K562 (cell line): ENCODE data around the gene TMTC2. TPM values are rescaled to one million over a fixed set of nuclear protein-coding genes. Genes with fewer than 3 reads are reported as not detected.

Experiments
- ATAC-seq: fragments of 200-7000 bp; cut with Tn5 transposase; 3 replicates; pipeline ENCODE4 v1.9.1; 2020; ENCODE audit warnings: moderate library complexity
- BruUV-seq: library from RNA; stranded (reverse); fragments of 400-500 nt; replicated peaks from 2 replicates; lab custom pipeline; 2021; lab: Mats Ljungman, UMichigan
- CTCF ChIA-PET: fragments of 300-600 bp; formaldehyde crosslinking; extraction: SDS; loops from one replicate; lab custom pipeline; 2021; ENCODE audit warnings: low intra/inter-chr PET ratio; lab: Yijun Ruan, JAX
- POLR2A ChIA-PET: fragments of 300-600, 350-650 bp; sonication (Branson Sonifier 250); formaldehyde crosslinking; extraction: SDS; loops from one replicate; lab custom pipeline; 2021; ENCODE audit warnings: antibody characterized with exemption, inconsistent platforms; lab: Yijun Ruan, JAX
- DNase-seq, 4 experiments: peaks; one replicate each; pipeline versions ENCODE4 v3.0.0 to v3.0.0-alpha.2; 2011 to 2018; ENCODE audit warnings: low spot score in 3 of 4, mixed read lengths in 3 of 4; ENCODE audit errors: extremely low read depth in 1 of 4
- FAIRE-seq: peaks from 2 replicates; lab custom pipeline; 2011; peaks lifted over from hg19 to GRCh38; lab: Jason Lieb, UNC
- H2AFZ ChIP-seq: 2 replicates; pipeline ENCODE4 v1.6.0; 2011; ENCODE audit warnings: low read depth, low read length, control low read depth, inconsistent platforms
- H3K27ac ChIP-seq: fragments of 200-600 bp; 3 replicates; pipeline ENCODE4 v1.8.0; 2011; ENCODE audit warnings: low read depth, mild to moderate bottlenecking, control low read depth, inconsistent platforms, low read length, moderate library complexity, mixed read lengths; ENCODE audit errors: extremely low read depth
- H3K27me3 ChIP-seq, 2 experiments: fragments of 300-600 bp in 1 of 2; 2 replicates in 1 of 2; 3 replicates in 1 of 2; pipeline versions ENCODE4 v1.6.0 to v1.8.0; 2011; ENCODE audit warnings: inconsistent platforms in 2 of 2, low read length in 2 of 2, mild to moderate bottlenecking in 1 of 2, mixed read lengths in 1 of 2, moderate library complexity in 1 of 2; ENCODE audit not compliant: control insufficient read depth in 2 of 2, insufficient read depth in 2 of 2
- H3K36me3 ChIP-seq: fragments of 300-600 bp; 3 replicates; pipeline ENCODE4 v1.8.0; 2011; ENCODE audit warnings: mild to moderate bottlenecking, low read length, inconsistent platforms; ENCODE audit not compliant: control insufficient read depth, insufficient read depth
- H3K4me1 ChIP-seq, 2 experiments: fragments of 200-600 bp in 1 of 2; replicated peaks in 1 of 2; 2 replicates in 1 of 2; 3 replicates in 1 of 2; pipeline versions ENCODE4 v1.5.1 to v1.8.0; 2011; ENCODE audit warnings: inconsistent platforms in 2 of 2, low read length in 2 of 2, mild to moderate bottlenecking in 1 of 2, mixed read lengths in 1 of 2, moderate library complexity in 1 of 2; ENCODE audit not compliant: control insufficient read depth in 2 of 2, insufficient read depth in 2 of 2
- H3K4me2 ChIP-seq: 2 replicates; pipeline ENCODE4 v1.6.1; 2011; ENCODE audit warnings: low read length, control low read depth, inconsistent platforms, mixed read lengths; ENCODE audit not compliant: insufficient read depth
- H3K4me3 ChIP-seq: fragments of 200-600 bp; sonication (generic), shearing (Covaris generic); 2 replicates; pipeline ENCODE4 v1.5.1; 2016; ENCODE audit warnings: control low read depth, inconsistent platforms
- H3K79me2 ChIP-seq: fragments of 200-600 bp; 3 replicates; pipeline ENCODE4 v1.8.0; 2011; ENCODE audit warnings: low read length, inconsistent platforms; ENCODE audit not compliant: control insufficient read depth, insufficient read depth
- H3K9ac ChIP-seq, 2 experiments: 2 replicates each; pipeline versions ENCODE4 v1.6.0 to v1.6.1; 2011; ENCODE audit warnings: low read depth in 2 of 2, low read length in 2 of 2, control low read depth in 1 of 2, inconsistent platforms in 1 of 2, mild to moderate bottlenecking in 1 of 2, mixed read lengths in 1 of 2; ENCODE audit not compliant: insufficient read depth in 1 of 2
- H3K9me1 ChIP-seq: one replicate; pipeline ENCODE4 v1.6.0; 2011; ENCODE audit warnings: inconsistent platforms, mild to moderate bottlenecking, low read length, moderate library complexity; ENCODE audit not compliant: control insufficient read depth, insufficient read depth
- H3K9me3 ChIP-seq: replicated peaks from 2 replicates; pipeline ENCODE4 v1.5.1; 2011; ENCODE audit warnings: low read depth, low read length, inconsistent platforms; ENCODE audit not compliant: control insufficient read depth, insufficient read depth
- H4K20me1 ChIP-seq: replicated peaks from 2 replicates; pipeline ENCODE4 v1.6.1; 2011; ENCODE audit warnings: low read length, inconsistent platforms, mixed read lengths; ENCODE audit not compliant: control insufficient read depth, insufficient read depth
- ELF4 ChIP-seq: fragments of 450-650 bp; formaldehyde crosslinking; IDR thresholded peaks from 2 replicates; pipeline ENCODE4 v1.4.0; 2022; ENCODE audit warnings: missing genetic modification characterization
- HMG20A ChIP-seq: fragments of 450-650 bp; formaldehyde crosslinking; conservative IDR thresholded peaks from 2 replicates; pipeline ENCODE4 v1.4.0; 2020; ENCODE audit warnings: mild to moderate bottlenecking, mixed read lengths
- JUND ChIP-seq, 2 experiments: IDR thresholded peaks; 2 replicates in 1 of 2; 3 replicates in 1 of 2; pipeline ENCODE4 v1.6.1; 2011; ENCODE audit warnings: borderline replicate concordance in 2 of 2, low read depth in 2 of 2, low read length in 2 of 2, improper control_type of control experiment in 1 of 2, missing biosample characterization in 1 of 2, missing genetic modification characterization in 1 of 2, missing genetic modification reagents in 1 of 2
- KDM5B ChIP-seq: fragments of 200-600 bp; sonication (generic); IDR thresholded peaks from 2 replicates; pipeline ENCODE4 v1.6.1; 2012; ENCODE audit warnings: low read depth, mild to moderate bottlenecking, moderate library complexity, low read length, control low read depth, inconsistent platforms; ENCODE audit not compliant: insufficient replicate concordance
- KLF1 ChIP-seq: fragments of 450-650 bp; IDR thresholded peaks from 2 replicates; pipeline ENCODE4 v1.6.1; 2016; ENCODE audit warnings: missing genetic modification characterization, missing compliant biosample characterization
- PYGO2 ChIP-seq: fragments of 450-650 bp; IDR thresholded peaks from 2 replicates; pipeline ENCODE4 v1.6.1; 2016; ENCODE audit warnings: mild to moderate bottlenecking, missing genetic modification characterization, moderate library complexity, missing compliant biosample characterization
- RBM34 ChIP-seq: fragments of 200-400 bp; formaldehyde crosslinking; IDR thresholded peaks from 2 replicates; pipeline ENCODE4 v1.6.1; 2018; ENCODE audit warnings: low read length, borderline replicate concordance; ENCODE audit not compliant: insufficient read depth
- ZNF212 ChIP-seq: fragments of 450-650 bp; formaldehyde crosslinking; IDR thresholded peaks from 2 replicates; pipeline ENCODE4 v1.4.0; 2020; ENCODE audit warnings: mild to moderate bottlenecking
- ZNF695 ChIP-seq: fragments of 450-650 bp; formaldehyde crosslinking; IDR thresholded peaks from 2 replicates; pipeline ENCODE4 v1.4.0; 2020; ENCODE audit warnings: mild to moderate bottlenecking, moderate library complexity
- ZNF75A ChIP-seq: fragments of 450-650 bp; formaldehyde crosslinking; IDR thresholded peaks from 2 replicates; pipeline ENCODE4 v1.4.0; 2020; ENCODE audit warnings: mild to moderate bottlenecking
- WGBS: fragments of 100-300 bp; shearing (Covaris generic); methylation state at CpG from one replicate; pipeline ENCODE4 v1.1.6; 2016; ENCODE audit warnings: low coverage, mixed read lengths; ENCODE audit not compliant: insufficient coverage; ENCODE audit errors: missing lambda C conversion rate; 5-methylcytosine and 5-hydroxymethylcytosine counted together
- in situ Hi-C: fragments of 300-500 bp; cut with MboI; formaldehyde crosslinking; loops from 4 replicates; pipeline ENCODE4 v1.15.0; 2018; ENCODE audit warnings: inconsistent platforms, mixed read lengths
- intact Hi-C: fragments of 100-400 bp; cut with micrococcal nuclease; formaldehyde crosslinking; loops from 2 replicates; pipeline ENCODE4 v1.14.2; 2022
- polyA plus RNA-seq, 8 experiments: library from polyadenylated mRNA; depleted of rRNA in 4 of 8; stranded (reverse) in 5 of 8; unstranded in 3 of 8; fragments of >200 nt; fragmentation: Nextera tagmentation in 2 of 8; fragmentation: Illumina TruSeq in 1 of 8; extraction: Ambion mirVana in 2 of 8; extraction: Trizol in 1 of 8; gene quantifications; 2 replicates each; pipeline versions ENCODE4 v1.2.1 to v1.2.3, GENCODE V29; 2011 to 2014; ENCODE audit warnings: inconsistent platforms in 1 of 8, missing spikeins in 1 of 8
- total RNA-seq, 7 experiments: library from RNA; depleted of rRNA in 6 of 7; stranded (reverse); fragments of >200 nt in 6 of 7; fragmentation: Illumina TruSeq in 2 of 7; extraction: Trizol in 2 of 7; gene quantifications; 2 replicates each; pipeline versions ENCODE4 v1.2.1 to v1.2.3, GENCODE V29; 2011 to 2021; ENCODE audit warnings: low replicate concordance in 1 of 7
- TF ChIP-seq, protein P1 (sequence below), 2 experiments: IDR thresholded peaks in 1 of 2; conservative IDR thresholded peaks in 1 of 2; 2 replicates each; pipeline ENCODE4 v1.6.1; 2016; ENCODE audit warnings: low read depth in 2 of 2, mild to moderate bottlenecking in 1 of 2, missing compliant biosample characterization in 1 of 2, missing genetic modification characterization in 1 of 2, moderate library complexity in 1 of 2

Gene TMTC2
- total and polyA plus RNA-seq, 9 of the 15 experiments (the other 6 are each of a cell fraction or from before 2014, with no cell fraction given): 0.29 to 1.1 (median 0.55) TPM

DNA sequence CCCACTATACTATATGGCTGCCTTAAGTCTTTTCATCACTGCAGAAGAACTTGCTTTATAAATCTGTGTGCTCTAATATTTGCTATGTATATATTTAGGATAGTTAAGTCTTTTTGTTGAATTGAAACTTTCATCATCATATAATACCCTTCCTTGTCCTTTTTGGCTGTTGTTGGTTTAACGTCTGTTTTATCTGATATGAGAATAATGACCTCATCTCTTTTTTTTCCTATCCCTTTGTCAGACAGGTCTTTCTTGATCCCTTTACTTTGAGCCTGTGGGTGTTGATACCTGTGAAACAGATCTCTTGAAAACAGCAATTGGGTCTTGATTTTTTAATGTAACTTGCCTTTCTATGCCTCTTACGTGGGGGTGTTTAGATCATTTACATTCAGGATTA, 316.3 kb downstream of the TMTC2 start:
- Histone ChIP-seq H3K9ac (no peak overlapping the region), H3K36me3 (no peaks in the 10 kb centered on the region), H3K4me3 (no peak overlapping the region), H3K27me3 (no peaks in the 10 kb centered on the region), H3K9me1 (no peaks in the 10 kb centered on the region), H2AFZ (no peak overlapping the region), H3K79me2 (no peaks in the 10 kb centered on the region), H3K4me2 (no peak overlapping the region), H3K9me3 (peaks cover 3% of the 10 kb centered on the region; the same call in 1 of the 2 replicates), H3K4me1 (no peaks in the 10 kb centered on the region; a peak in 1 of 5 replicates), H4K20me1 (no peaks in the 10 kb centered on the region), H3K27ac (no peak overlapping the region)
- ATAC-seq: no peak
- in situ Hi-C loops (loop anchor here (25.0 kb wide), 1 partner anchor 1109 kb away; no protein-coding TSS in a partner anchor), intact Hi-C loops (no loop called here)
- TF ChIP-seq RBM34: no peak
- no peak for DNase-seq
- 21% methylated on average over 2 of the region's 2 CpGs for WGBS
- no peak for FAIRE-seq
- BruUV-seq: no TSS peak
- ChIA-PET POLR2A (no interaction called here), CTCF (no interaction called here)

DNA sequence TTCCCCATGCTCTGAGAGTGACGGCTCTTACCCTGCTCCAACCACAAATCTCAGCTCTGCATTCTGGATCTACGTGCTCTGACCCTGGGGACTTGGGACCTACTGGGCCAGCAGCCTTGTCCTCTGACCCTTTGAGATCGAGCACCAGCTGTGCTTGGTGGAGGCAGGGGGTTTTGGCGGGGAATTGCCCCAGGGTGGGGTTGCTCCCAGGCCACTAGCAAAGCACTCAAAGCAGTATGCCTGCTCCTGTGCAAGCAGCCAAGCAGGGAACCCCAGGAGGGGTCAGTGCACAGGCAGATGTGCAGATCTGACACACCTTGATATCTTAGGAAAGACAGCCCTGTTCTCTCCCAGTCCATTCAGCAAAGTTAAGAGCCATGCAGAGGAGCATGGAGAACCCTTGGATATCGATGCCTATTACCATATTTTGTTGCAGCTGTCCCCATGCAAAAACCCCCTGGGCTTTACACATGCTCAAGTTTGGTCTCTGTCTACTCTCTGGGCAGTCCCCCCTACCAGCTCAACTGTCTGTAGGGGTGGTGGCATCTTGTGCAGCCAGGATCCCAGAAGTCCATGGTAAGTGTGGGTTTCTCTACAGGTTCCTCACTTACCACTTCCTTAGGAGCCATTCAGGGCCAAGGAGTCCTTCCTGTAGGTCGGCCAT, 319.0 kb downstream of the TMTC2 start:
- H3K27ac ChIP-seq: no peak overlapping the region
- WGBS: 56% methylated on average over 6 of the region's 6 CpGs
- H3K9ac ChIP-seq: no peak overlapping the region
- no peak overlapping the region for H3K4me3 ChIP-seq
- no TSS peak for BruUV-seq
- POLR2A ChIA-PET: no interaction called here
- ATAC-seq (no peak), DNase-seq (no peak), FAIRE-seq (no peak)
- H3K9me1 ChIP-seq: no peaks in the 10 kb centered on the region
- intact Hi-C loops (loop anchor here (2.0 kb wide), 2 partner anchors 319 to 383 kb away; partner anchors contain the start of gene TMTC2), in situ Hi-C loops (loop anchor here (25.0 kb wide), 1 partner anchor 1107 kb away; no protein-coding TSS in a partner anchor)
- CTCF ChIA-PET: no interaction called here
- no peaks in the 10 kb centered on the region for H3K27me3 ChIP-seq
- H3K4me2 ChIP-seq: no peak overlapping the region
- H2AFZ ChIP-seq: no peak overlapping the region
- H3K79me2 ChIP-seq: no peaks in the 10 kb centered on the region
- no peaks in the 10 kb centered on the region for H3K36me3 ChIP-seq
- H4K20me1 ChIP-seq: no peaks in the 10 kb centered on the region
- no peaks in the 10 kb centered on the region; a peak in 1 of 5 replicates for H3K4me1 ChIP-seq
- peaks cover 13% of the 10 kb centered on the region for H3K9me3 ChIP-seq
- TF ChIP-seq HMG20A (CRISPR knock-in tag) (no peak), ZNF212 (CRISPR knock-in tag) (no peak), KDM5B (no peak), ELF4 (no peak), ZNF75A (CRISPR knock-in tag) (no peak), ZNF695 (no peak), PYGO2 (tag) (no peak), JUND (IDR thresholded peaks at IDR 0.05; ENCODE audit: borderline replicate concordance, low read depth, low read length) (no peak), JUND (tag; IDR thresholded peaks at IDR 0.05; ENCODE audit: borderline replicate concordance, low read depth, low read length) (no peak), KLF1 (tag) (no peak)
- TF ChIP-seq, protein P1, sequence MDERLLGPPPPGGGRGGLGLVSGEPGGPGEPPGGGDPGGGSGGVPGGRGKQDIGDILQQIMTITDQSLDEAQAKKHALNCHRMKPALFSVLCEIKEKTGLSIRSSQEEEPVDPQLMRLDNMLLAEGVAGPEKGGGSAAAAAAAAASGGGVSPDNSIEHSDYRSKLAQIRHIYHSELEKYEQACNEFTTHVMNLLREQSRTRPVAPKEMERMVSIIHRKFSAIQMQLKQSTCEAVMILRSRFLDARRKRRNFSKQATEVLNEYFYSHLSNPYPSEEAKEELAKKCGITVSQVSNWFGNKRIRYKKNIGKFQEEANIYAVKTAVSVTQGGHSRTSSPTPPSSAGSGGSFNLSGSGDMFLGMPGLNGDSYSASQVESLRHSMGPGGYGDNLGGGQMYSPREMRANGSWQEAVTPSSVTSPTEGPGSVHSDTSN (CRISPR knock-in tag; IDR thresholded peaks at IDR 0.05; ENCODE audit: low read depth): no peak
- TF ChIP-seq, protein P1 (tag; conservative IDR thresholded peaks at IDR 0.05; ENCODE audit: low read depth): no peak
